Activated T-cell treated with anti-CD3 and anti-CD28 coated beads, Interleukin-2, amount 50 U/mL, for 4 hours (primary cell): Measurements from ENCODE around the gene C15orf39. TPM values are rescaled to one million over a fixed set of nuclear protein-coding genes. Genes with fewer than 3 reads are reported as not detected.

Experiments
- ATAC-seq, 2 donors: fragments of 200-7000 bp; cut with Tn5 transposase; one replicate each; pipeline ENCODE4 v1.10.0; 2021
- DNase-seq: peaks from one replicate; pipeline ENCODE4 v3.0.0-alpha.2; 2020
- H3K27me3 Mint-ChIP-seq: one replicate; pipeline ENCODE4 v1.8.0; 2021; ENCODE audit warnings: low read depth, mixed read lengths
- H3K36me3 Mint-ChIP-seq: one replicate; pipeline ENCODE4 v1.8.0; 2022; ENCODE audit warnings: mixed read lengths; ENCODE audit not compliant: insufficient read depth
- H3K4me1 Mint-ChIP-seq: one replicate; pipeline ENCODE4 v1.8.0; 2021; ENCODE audit warnings: low read depth, mixed read lengths
- H3K4me3 Mint-ChIP-seq: one replicate; pipeline ENCODE4 v1.8.0; 2021; ENCODE audit warnings: mild to moderate bottlenecking, moderate library complexity, mixed read lengths
- H3K9me3 Mint-ChIP-seq: one replicate; pipeline ENCODE4 v1.8.0; 2021; ENCODE audit warnings: mixed read lengths
- total RNA-seq, 3 donors: library from RNA; stranded (reverse); gene quantifications; one replicate each; pipeline ENCODE4 v1.2.1, GENCODE V29; 2021

C15orf39 gene
- 10 to 100 TPM; 49.9 to 68.7 (median 62.0) TPM for total RNA-seq

DNA sequence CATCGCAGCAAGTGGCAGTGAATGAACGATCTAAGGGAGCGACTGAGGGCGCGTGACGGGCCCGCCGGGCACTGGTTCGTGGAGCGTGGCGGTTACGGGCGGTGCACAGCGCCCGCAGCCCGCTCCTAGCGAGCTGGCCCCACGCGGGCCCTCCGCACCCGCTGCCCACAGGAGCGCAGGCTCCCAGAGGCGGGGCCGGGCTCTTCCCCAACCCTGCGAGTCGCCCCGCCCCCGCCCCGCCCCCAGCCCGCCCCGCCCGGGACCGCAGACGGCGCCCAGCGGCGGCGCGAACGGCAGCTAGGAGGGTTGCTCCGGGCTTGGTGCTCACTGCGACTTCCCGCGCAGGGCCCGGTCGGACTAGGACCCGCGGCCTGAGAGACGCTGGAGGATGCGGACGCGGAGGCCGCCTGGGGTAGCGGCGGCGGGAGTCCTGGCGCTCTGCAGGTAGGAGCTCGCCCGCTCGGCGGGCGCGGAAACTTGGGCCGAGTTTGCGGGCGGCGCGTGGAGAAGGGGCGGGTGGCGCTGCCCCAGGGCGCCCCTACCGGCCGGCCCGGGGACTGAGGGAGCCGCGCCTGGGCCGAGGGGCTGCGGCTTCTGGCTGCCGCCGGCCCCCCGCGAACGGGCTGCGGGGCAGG lies at the start of gene C15orf39:
C15orf39 (plus strand) TSS at position 267 of the 635 bp plus-strand sequence. CDS start 4,167 bp downstream, outside the sequence.
- Mint-ChIP-seq H3K9me3 (no peaks in the 10 kb centered on the region), H3K36me3 (no peaks in the 10 kb centered on the region), H3K4me3 (peak within 1 kb of the TSS; percentile 89), H3K4me1 (peaks cover 45% of the 10 kb centered on the region), H3K27me3 (no peaks in the 10 kb centered on the region)
- peak; percentile 69 to 70 for ATAC-seq
- DNase-seq, result peak; percentile 68

DNA sequence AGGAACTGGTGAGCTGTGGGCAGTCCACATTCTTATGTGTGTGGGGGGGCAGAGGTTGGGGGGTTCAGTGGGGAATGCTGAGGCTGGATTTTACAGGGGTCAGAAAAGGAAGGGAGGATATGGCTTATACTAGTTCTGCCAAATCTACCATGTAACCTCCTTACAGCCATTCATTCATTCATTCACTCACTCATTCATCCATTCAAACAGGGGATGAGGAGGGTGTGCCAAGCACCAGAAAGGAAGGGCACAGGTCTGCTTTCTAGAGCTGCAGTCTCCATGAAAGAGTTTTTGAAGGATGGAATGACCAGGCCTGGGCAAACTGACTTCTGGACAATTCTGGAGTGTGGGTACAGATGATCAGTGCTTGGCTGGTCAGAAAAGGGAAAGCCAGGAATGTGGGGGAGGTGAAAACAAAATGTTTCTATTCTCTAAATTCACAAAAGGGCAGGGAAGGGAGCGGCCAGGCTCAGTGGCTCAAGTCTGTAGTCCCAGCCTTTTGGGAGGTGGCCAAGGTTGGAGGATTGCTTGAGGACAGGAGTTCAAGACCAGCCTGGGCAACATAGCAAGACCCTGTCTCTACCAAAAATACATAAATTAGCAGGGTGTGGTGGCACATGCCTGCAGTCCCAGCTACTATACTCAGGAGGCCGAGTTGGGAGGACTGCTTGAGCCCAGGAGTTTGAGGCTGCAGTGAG lies 49.2 kb upstream of the C15orf39 start:
- Mint-ChIP-seq H3K36me3 (no peaks in the 10 kb centered on the region), H3K27me3 (no peaks in the 10 kb centered on the region), H3K4me3 (no peak overlapping the region), H3K4me1 (peaks cover 7% of the 10 kb centered on the region), H3K9me3 (no peaks in the 10 kb centered on the region)
- no peak for DNase-seq
- ATAC-seq, result no peak

DNA sequence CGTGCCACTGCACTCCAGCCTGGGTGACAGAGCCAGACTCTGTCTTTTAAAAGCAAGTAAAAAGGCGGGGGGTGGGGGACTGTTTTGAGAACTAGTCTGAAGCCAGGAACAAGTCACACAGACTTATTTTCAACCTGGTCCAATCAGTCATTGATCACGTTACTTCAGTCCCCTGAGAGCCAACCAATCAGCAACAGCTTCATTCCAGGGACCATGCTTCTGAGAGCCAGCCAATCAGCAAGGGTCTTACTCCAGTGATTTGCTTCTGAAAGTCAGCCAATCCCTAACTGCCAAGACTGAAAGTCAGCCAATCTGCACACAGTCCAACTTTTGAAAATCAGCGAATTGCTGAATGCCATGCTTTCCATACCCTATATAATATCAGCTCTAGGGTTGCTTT lies 48.6 kb upstream of the C15orf39 start:
- ATAC-seq (peak; percentile 56 to 60), DNase-seq (no peak)
- Mint-ChIP-seq H3K36me3 (no peaks in the 10 kb centered on the region), H3K4me1 (peaks cover 7% of the 10 kb centered on the region), H3K4me3 (no peak overlapping the region), H3K9me3 (no peaks in the 10 kb centered on the region), H3K27me3 (no peaks in the 10 kb centered on the region)

- Mint-ChIP-seq H3K9me3 (no peaks in the 10 kb centered on the region), H3K36me3 (no peaks in the 10 kb centered on the region), H3K4me3 (no peak overlapping the region), H3K27me3 (no peaks in the 10 kb centered on the region), H3K4me1 (peaks cover 7% of the 10 kb centered on the region)
- no peak for ATAC-seq
- DNase-seq, result no peak
Measured at GRCh38 chr15:75153565-75154276, 48.0 kb upstream of the C15orf39 start.

DNA sequence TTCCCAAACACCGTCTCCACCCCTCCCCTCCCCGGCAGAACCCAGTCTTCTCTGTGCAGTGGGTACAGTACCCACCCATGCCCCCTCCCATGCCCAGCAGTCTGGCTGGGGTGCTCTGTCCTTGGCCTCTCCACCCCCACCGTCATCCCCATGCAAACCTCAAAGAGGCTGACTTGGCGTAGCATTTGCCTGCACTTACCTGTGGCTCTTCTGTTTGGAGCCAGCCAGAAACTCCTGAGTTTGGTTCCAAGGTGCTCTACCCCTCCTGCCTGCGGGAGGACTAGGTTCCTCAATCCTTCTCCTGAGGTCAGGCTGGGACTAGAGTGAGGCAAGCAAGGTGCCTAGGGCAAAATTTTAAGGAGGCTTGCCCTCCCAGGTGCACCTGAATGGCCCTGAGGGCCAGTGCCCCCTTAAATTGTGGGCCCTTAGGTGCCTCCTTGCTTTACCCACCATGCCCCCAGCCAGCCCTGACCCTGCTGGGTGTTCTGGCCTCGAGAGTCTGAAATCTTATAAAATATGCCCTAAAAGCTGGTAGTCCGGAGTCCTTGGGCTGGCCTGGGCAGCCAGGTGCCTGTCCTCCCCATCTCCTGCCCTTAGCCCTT lies 47.1 kb upstream of the C15orf39 start:
- no peaks in the 10 kb centered on the region for H3K9me3 Mint-ChIP-seq
- ATAC-seq (no peak), DNase-seq (no peak)
- no peaks in the 10 kb centered on the region for H3K36me3 Mint-ChIP-seq
- H3K4me3 Mint-ChIP-seq, result no peak overlapping the region
- peaks cover 7% of the 10 kb centered on the region for H3K4me1 Mint-ChIP-seq
- no peaks in the 10 kb centered on the region for H3K27me3 Mint-ChIP-seq

GRCh38 chr15:75156326-75157215 lies 45.1 kb upstream of the C15orf39 start:
- Mint-ChIP-seq H3K4me3 (no peak overlapping the region), H3K9me3 (no peaks in the 10 kb centered on the region), H3K27me3 (no peaks in the 10 kb centered on the region), H3K36me3 (no peaks in the 10 kb centered on the region), H3K4me1 (no peaks in the 10 kb centered on the region)
- ATAC-seq (no peak), DNase-seq (no peak)

- H3K9me3 Mint-ChIP-seq, result no peaks in the 10 kb centered on the region
- no peak for ATAC-seq
- no peaks in the 10 kb centered on the region for H3K27me3 Mint-ChIP-seq
- H3K4me1 Mint-ChIP-seq, result no peaks in the 10 kb centered on the region
- H3K4me3 Mint-ChIP-seq, result no peak overlapping the region
- no peaks in the 10 kb centered on the region for H3K36me3 Mint-ChIP-seq
- no peak for DNase-seq
Measured at GRCh38 chr15:75158402-75158801, 43.3 kb upstream of the C15orf39 start.

- DNase-seq (no peak), ATAC-seq (no peak)
- Mint-ChIP-seq H3K9me3 (no peaks in the 10 kb centered on the region), H3K36me3 (no peaks in the 10 kb centered on the region), H3K4me1 (no peaks in the 10 kb centered on the region), H3K27me3 (no peaks in the 10 kb centered on the region), H3K4me3 (no peak overlapping the region)
Measured at GRCh38 chr15:75159244-75159643, 42.4 kb upstream of the C15orf39 start.

- Mint-ChIP-seq H3K4me1 (no peaks in the 10 kb centered on the region), H3K36me3 (no peaks in the 10 kb centered on the region), H3K27me3 (no peaks in the 10 kb centered on the region), H3K9me3 (no peaks in the 10 kb centered on the region), H3K4me3 (no peak overlapping the region)
- DNase-seq (no peak), ATAC-seq (no peak)
Measured at GRCh38 chr15:75161106-75161916, 40.4 kb upstream of the C15orf39 start.

DNA sequence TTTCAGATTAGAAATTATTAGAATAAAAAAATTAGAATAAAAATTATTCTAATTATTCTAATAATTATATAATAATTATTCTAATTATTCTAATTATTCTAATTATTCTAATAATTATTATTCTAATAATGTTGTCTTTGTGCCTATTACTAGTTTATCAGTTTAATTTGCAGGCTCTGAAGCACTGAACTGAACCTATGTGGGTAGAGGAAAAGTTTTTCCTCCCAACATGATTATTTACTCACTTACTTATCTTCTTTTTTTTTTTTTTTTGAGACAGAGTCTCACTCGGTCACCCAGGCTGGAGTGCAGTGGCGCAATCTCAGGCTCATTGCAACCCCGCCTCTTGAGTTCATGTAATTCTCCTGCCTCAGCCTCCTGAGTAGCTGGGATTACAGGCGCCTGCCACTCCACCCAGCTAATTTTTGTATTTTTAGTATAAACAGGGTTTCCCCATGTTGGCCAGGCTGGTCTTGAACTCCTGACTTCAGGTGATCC lies 39.7 kb upstream of the C15orf39 start:
- no peaks in the 10 kb centered on the region for H3K36me3 Mint-ChIP-seq
- H3K4me1 Mint-ChIP-seq, result no peaks in the 10 kb centered on the region
- DNase-seq (no peak), ATAC-seq (no peak)
- no peak overlapping the region for H3K4me3 Mint-ChIP-seq
- H3K27me3 Mint-ChIP-seq, result peaks cover 4% of the 10 kb centered on the region
- no peaks in the 10 kb centered on the region for H3K9me3 Mint-ChIP-seq

GRCh38 chr15:75163150-75163564 lies 38.5 kb upstream of the C15orf39 start:
- no peaks in the 10 kb centered on the region for H3K36me3 Mint-ChIP-seq
- no peaks in the 10 kb centered on the region for H3K9me3 Mint-ChIP-seq
- ATAC-seq, result no peak
- no peak for DNase-seq
- no peak overlapping the region for H3K4me3 Mint-ChIP-seq
- no peaks in the 10 kb centered on the region for H3K4me1 Mint-ChIP-seq
- peaks cover 4% of the 10 kb centered on the region for H3K27me3 Mint-ChIP-seq

DNA sequence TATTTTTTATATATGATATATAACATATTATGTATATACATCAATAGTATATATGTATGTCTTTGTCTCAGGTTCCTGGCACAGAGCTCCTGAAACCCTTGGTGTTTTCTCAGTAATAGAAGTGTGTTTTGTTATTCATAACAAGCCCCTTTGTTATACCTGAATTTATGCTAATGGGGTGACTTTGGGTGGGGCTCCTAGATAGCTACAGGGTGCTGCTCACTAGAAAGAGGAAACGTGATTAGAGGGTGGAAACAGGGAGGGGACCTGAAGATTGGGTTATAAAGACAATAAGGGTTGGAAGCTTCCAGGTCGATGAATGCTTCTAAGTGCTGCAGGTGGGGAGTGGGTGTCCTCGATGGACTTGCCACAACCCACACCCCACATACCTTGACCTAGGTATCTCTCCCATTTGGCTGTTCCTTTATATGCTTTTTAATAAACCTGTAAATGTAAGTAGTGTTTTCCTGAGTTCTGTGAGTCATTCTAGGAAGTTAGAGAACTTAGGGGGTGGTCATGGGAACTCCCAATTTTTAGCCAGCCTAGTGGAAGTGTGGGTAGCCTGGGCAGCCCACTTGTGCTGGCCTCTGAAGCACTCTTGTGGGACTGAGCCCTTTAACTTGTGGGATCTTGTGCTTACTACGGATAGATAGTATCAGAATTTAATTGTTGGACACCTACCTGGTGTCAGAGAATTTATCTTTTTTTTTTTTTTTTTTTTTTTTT lies 36.9 kb upstream of the C15orf39 start:
- DNase-seq (no peak), ATAC-seq (no peak)
- Mint-ChIP-seq H3K4me3 (no peak overlapping the region), H3K4me1 (no peaks in the 10 kb centered on the region), H3K36me3 (peaks cover 2% of the 10 kb centered on the region), H3K9me3 (no peaks in the 10 kb centered on the region), H3K27me3 (peaks cover 4% of the 10 kb centered on the region)
